Activated CD8-positive, alpha-beta memory T cell treated with anti-CD3 and anti-CD28 coated beads for 36 hours (primary cell): Measurements from ENCODE around the gene TMC1. TPM values are rescaled to one million over a fixed set of nuclear protein-coding genes. Genes with fewer than 3 reads are reported as not detected.
"Not testable (repeated sequence)": the region's sequence is repeated elsewhere in the genome, so short reads cannot be mapped to it uniquely, and the experiment has no call there.

ENCODE experiments used
- CTCF ChIA-PET: fragments of 350-600 bp; sonication (Branson Sonifier 250); formaldehyde crosslinking; loops from one replicate; lab custom pipeline; 2021; ENCODE audit warnings: antibody characterized with exemption; lab: Charles Lee
- POLR2A ChIA-PET: fragments of 350-600 bp; sonication (Branson Sonifier 250); formaldehyde crosslinking; loops from one replicate; lab custom pipeline; 2021; ENCODE audit warnings: antibody characterized with exemption; lab: Charles Lee
- total RNA-seq, 2 experiments: library from RNA; stranded (reverse); gene quantifications; one replicate each; pipeline ENCODE4 v1.2.3, GENCODE V29; 2021

The TMC1 gene
- total RNA-seq, 2 experiments from 2014 or later, result not detected

- POLR2A ChIA-PET, result no interaction called here
- CTCF ChIA-PET, result interaction anchor here (0.6 kb wide), 1 partner anchor 391 kb away, joined by 3 read pairs; no protein-coding TSS in a partner anchor
Measured at GRCh38 chr9:72827950-72828731, 306.7 kb downstream of the TMC1 start.

GRCh38 chr9:72834994-72835393, 313.6 kb downstream of the TMC1 start:
- ChIA-PET POLR2A (no interaction called here), CTCF (no interaction called here)

- CTCF ChIA-PET, result no interaction called here
- POLR2A ChIA-PET, result no interaction called here
Measured at GRCh38 chr9:72836790-72837189, 315.4 kb downstream of the TMC1 start.

GRCh38 chr9:72839085-72839484, 317.7 kb downstream of the TMC1 start:
- ChIA-PET POLR2A (no interaction called here), CTCF (no interaction called here)

- POLR2A ChIA-PET, result no interaction called here
- CTCF ChIA-PET, result interaction anchor here (0.6 kb wide), 1 partner anchor 804 kb away, joined by 3 read pairs; no protein-coding TSS in a partner anchor
Measured at GRCh38 chr9:72843520-72844439, 322.4 kb downstream of the TMC1 start.

- ChIA-PET POLR2A (no interaction called here), CTCF (interaction anchor here (0.6 kb wide), 1 partner anchor 805 kb away, joined by 3 read pairs; no protein-coding TSS in a partner anchor)
Measured at GRCh38 chr9:72844440-72844768, 323.0 kb downstream of the TMC1 start.

GRCh38 chr9:72845052-72845451, 323.6 kb downstream of the TMC1 start:
- POLR2A ChIA-PET, CTCF ChIA-PET: not testable (repeated sequence)

GRCh38 chr9:72850209-72850608, 328.8 kb downstream of the TMC1 start:
- POLR2A ChIA-PET, CTCF ChIA-PET: not testable (repeated sequence)

- CTCF ChIA-PET, result no interaction called here
- POLR2A ChIA-PET, result no interaction called here
Measured at GRCh38 chr9:72855321-72855720, 333.9 kb downstream of the TMC1 start.

GRCh38 chr9:72855890-72856523, 334.6 kb downstream of the TMC1 start:
- ChIA-PET CTCF (no interaction called here), POLR2A (no interaction called here)

GRCh38 chr9:72856972-72857623, 335.7 kb downstream of the TMC1 start:
- CTCF ChIA-PET, result interaction anchor here (0.6 to 1.1 kb wide), 4 partner anchors 10 to 576 kb away, joined by 3 to 4 read pairs (median 4); no protein-coding TSS in a partner anchor
- POLR2A ChIA-PET, result no interaction called here

GRCh38 chr9:72857624-72857996, 336.2 kb downstream of the TMC1 start:
- ChIA-PET POLR2A (no interaction called here), CTCF (interaction anchor here (0.5 to 1.1 kb wide), 4 partner anchors 9 to 755 kb away, joined by 3 to 5 read pairs (median 4); no protein-coding TSS in a partner anchor)

- CTCF ChIA-PET, result interaction anchor here (0.5 kb wide), 1 partner anchor 756 kb away, joined by 5 read pairs; no protein-coding TSS in a partner anchor
- POLR2A ChIA-PET, result interaction anchor here (0.6 kb wide), 1 partner anchor 654 kb away, joined by 3 read pairs; no protein-coding TSS in a partner anchor
Measured at GRCh38 chr9:72858089-72858912, 336.9 kb downstream of the TMC1 start.

- CTCF ChIA-PET, POLR2A ChIA-PET: not testable (repeated sequence)
Measured at GRCh38 chr9:72862788-72863187, 341.4 kb downstream of the TMC1 start.

GRCh38 chr9:72863456-72864094, 342.2 kb downstream of the TMC1 start:
- CTCF ChIA-PET, result no interaction called here
- POLR2A ChIA-PET, result no interaction called here

GRCh38 chr9:72864327-72864726, 342.9 kb downstream of the TMC1 start:
- ChIA-PET CTCF (no interaction called here), POLR2A (no interaction called here)

GRCh38 chr9:72871685-72872084, 350.3 kb downstream of the TMC1 start:
- CTCF ChIA-PET, result interaction anchor here (1.6 kb wide), 1 partner anchor 15 kb away, joined by 4 read pairs; no protein-coding TSS in a partner anchor
- POLR2A ChIA-PET, result no interaction called here

- ChIA-PET CTCF (interaction anchor here (1.6 kb wide), 1 partner anchor 16 kb away, joined by 4 read pairs; no protein-coding TSS in a partner anchor), POLR2A (no interaction called here)
Measured at GRCh38 chr9:72872718-72873117, 351.3 kb downstream of the TMC1 start.
